CD8-positive, alpha-beta memory T cell (primary cell): ENCODE measurements around the gene PVR. TPM values are rescaled to one million over a fixed set of nuclear protein-coding genes. Genes with fewer than 3 reads are reported as not detected.
"Not testable (repeated sequence)": the region's sequence is repeated elsewhere in the genome, so short reads cannot be mapped to it uniquely, and the experiment has no call there.

ENCODE experiments used
- CTCF ChIA-PET: fragments of 350-600 bp; sonication (Branson Sonifier 250); formaldehyde crosslinking; loops from one replicate; lab custom pipeline; 2021; ENCODE audit warnings: antibody characterized with exemption; lab: Charles Lee
- POLR2A ChIA-PET: fragments of 350-600 bp; sonication (Branson Sonifier 250); formaldehyde crosslinking; loops from one replicate; lab custom pipeline; 2021; ENCODE audit warnings: antibody characterized with exemption; lab: Charles Lee
- DNase-seq, 5 donors: peaks; one replicate each; pipeline versions ENCODE4 v3.0.0 to v3.0.0-alpha.2; 2020 to 2022; ENCODE audit warnings: mixed read lengths in 1 of 5
- H3K27ac ChIP-seq: one replicate; pipeline ENCODE4 v1.7.0; 2013; ENCODE audit warnings: low read depth, mild to moderate bottlenecking, low read length, moderate library complexity
- H3K27me3 ChIP-seq: 2 replicates; pipeline ENCODE4 v1.7.0; 2013; ENCODE audit warnings: low read length, mild to moderate bottlenecking; ENCODE audit not compliant: insufficient read depth, poor library complexity, severe bottlenecking
- H3K36me3 ChIP-seq: 2 replicates; pipeline ENCODE4 v1.7.0; 2013; ENCODE audit warnings: mild to moderate bottlenecking, low read length, moderate library complexity; ENCODE audit not compliant: insufficient read depth
- H3K4me1 ChIP-seq: 2 replicates; pipeline ENCODE4 v1.7.0; 2013; ENCODE audit warnings: mild to moderate bottlenecking, low read length, moderate library complexity; ENCODE audit not compliant: insufficient read depth
- H3K4me3 ChIP-seq: 2 replicates; pipeline ENCODE4 v1.7.0; 2013; ENCODE audit warnings: mild to moderate bottlenecking, low read length
- H3K9me3 ChIP-seq: 2 replicates; pipeline ENCODE4 v1.7.0; 2013; ENCODE audit warnings: mild to moderate bottlenecking, low read length
- H3K27ac Mint-ChIP-seq, 8 donors: one replicate each; pipeline ENCODE4 v1.8.0; 2020 to 2021; ENCODE audit warnings: mixed read lengths in 8 of 8, mild to moderate bottlenecking in 6 of 8, inconsistent platforms in 3 of 8, moderate library complexity in 3 of 8
- H3K27me3 Mint-ChIP-seq, 2 donors: one replicate each; pipeline ENCODE4 v1.8.0; 2020 to 2021; ENCODE audit warnings: mixed read lengths in 2 of 2, mild to moderate bottlenecking in 1 of 2, moderate library complexity in 1 of 2
- H3K36me3 Mint-ChIP-seq, 3 donors: one replicate each; pipeline ENCODE4 v1.8.0; 2020 to 2021; ENCODE audit warnings: mixed read lengths in 3 of 3, inconsistent platforms in 1 of 3, mild to moderate bottlenecking in 1 of 3
- H3K4me1 Mint-ChIP-seq, 3 donors: one replicate each; pipeline ENCODE4 v1.8.0; 2020 to 2021; ENCODE audit warnings: mixed read lengths in 3 of 3, inconsistent platforms in 1 of 3, mild to moderate bottlenecking in 1 of 3
- H3K4me3 Mint-ChIP-seq, 7 donors: one replicate each; pipeline ENCODE4 v1.8.0; 2020 to 2021; ENCODE audit warnings: mixed read lengths in 7 of 7, mild to moderate bottlenecking in 6 of 7, moderate library complexity in 4 of 7, inconsistent platforms in 2 of 7
- H3K9me3 Mint-ChIP-seq, 5 donors: one replicate each; pipeline ENCODE4 v1.8.0; 2020 to 2022; ENCODE audit warnings: mixed read lengths in 5 of 5, mild to moderate bottlenecking in 3 of 5, moderate library complexity in 2 of 5, inconsistent platforms in 1 of 5
- polyA plus RNA-seq: library from polyadenylated mRNA; unstranded; fragments of 300-500 nt; fragmentation: Illumina TruSeq; gene quantifications from one replicate; pipeline ENCODE4 v1.2.3, GENCODE V29; 2021
- total RNA-seq, 2 experiments: library from RNA; stranded (reverse); gene quantifications; one replicate each; pipeline ENCODE4 v1.2.3, GENCODE V29; 2021

PVR gene
- total and polyA plus RNA-seq, 3 experiments from 2014 or later: 0.56 to 5.3 (median 5.2) TPM

- ChIA-PET POLR2A (no interaction called here), CTCF (no interaction called here)
- Histone ChIP-seq H3K36me3 (no peaks in the 10 kb centered on the region), H3K27me3 (no peaks in the 10 kb centered on the region), H3K4me3 (no peak overlapping the region), H3K27ac (no peak overlapping the region), H3K9me3 (no peaks in the 10 kb centered on the region), H3K4me1 (no peaks in the 10 kb centered on the region)
- H3K4me3 Mint-ChIP-seq: no peak overlapping the region
- no peak overlapping the region for H3K27ac Mint-ChIP-seq
- no peaks in the 10 kb centered on the region for H3K36me3 Mint-ChIP-seq
- peaks cover 13 to 14% of the 10 kb centered on the region in 2 donors for H3K27me3 Mint-ChIP-seq
- peaks cover 0 to 7% (median 5%) of the 10 kb centered on the region in 5 donors for H3K9me3 Mint-ChIP-seq
- no peak for DNase-seq
- no peaks in the 10 kb centered on the region for H3K4me1 Mint-ChIP-seq
These were observed 22.3 kb upstream of the PVR start for GRCh38 chr19:44621367-44621766.

- ChIA-PET CTCF (no interaction called here), POLR2A (no interaction called here)
- Histone ChIP-seq H3K4me3 (no peak overlapping the region), H3K27me3 (no peaks in the 10 kb centered on the region), H3K4me1 (no peaks in the 10 kb centered on the region), H3K27ac (no peak overlapping the region), H3K9me3 (no peaks in the 10 kb centered on the region), H3K36me3 (no peaks in the 10 kb centered on the region)
- Mint-ChIP-seq H3K4me1 (no peaks in the 10 kb centered on the region), H3K27ac (no peak overlapping the region), H3K4me3 (no peak overlapping the region), H3K27me3 (peaks cover 13 to 21% of the 10 kb centered on the region in 2 donors), H3K9me3 (peaks cover 0 to 8% (median 5%) of the 10 kb centered on the region in 5 donors), H3K36me3 (peaks cover 0 to 2% (median 0%) of the 10 kb centered on the region in 3 donors)
- no peak for DNase-seq
These were observed 20.6 kb upstream of the PVR start for GRCh38 chr19:44623080-44623479.

- no peaks in the 10 kb centered on the region for H3K27me3 ChIP-seq
- H3K9me3 ChIP-seq: no peaks in the 10 kb centered on the region
- Mint-ChIP-seq H3K4me3 (no peak overlapping the region), H3K27ac (no peak overlapping the region), H3K9me3 (peaks cover 0 to 11% (median 5%) of the 10 kb centered on the region in 5 donors), H3K36me3 (peaks cover 0 to 2% (median 0%) of the 10 kb centered on the region in 3 donors), H3K27me3 (peaks cover 14 to 23% of the 10 kb centered on the region in 2 donors), H3K4me1 (no peaks in the 10 kb centered on the region)
- no peak overlapping the region for H3K4me3 ChIP-seq
- H3K36me3 ChIP-seq: no peaks in the 10 kb centered on the region
- no peak for DNase-seq
- ChIA-PET CTCF (no interaction called here), POLR2A (no interaction called here)
- no peak overlapping the region for H3K27ac ChIP-seq
- no peaks in the 10 kb centered on the region for H3K4me1 ChIP-seq
These were observed 20.1 kb upstream of the PVR start for GRCh38 chr19:44623626-44624025.

GRCh38 chr19:44624840-44625354, 18.8 kb upstream of the PVR start:
- Mint-ChIP-seq H3K4me1 (no peaks in the 10 kb centered on the region), H3K27me3 (peaks cover 20 to 25% of the 10 kb centered on the region in 2 donors), H3K36me3 (peaks cover 0 to 2% (median 0%) of the 10 kb centered on the region in 3 donors), H3K27ac (no peak overlapping the region), H3K9me3 (peaks cover 0 to 18% (median 5%) of the 10 kb centered on the region in 5 donors), H3K4me3 (no peak overlapping the region)
- Histone ChIP-seq H3K36me3 (no peaks in the 10 kb centered on the region), H3K4me1 (no peaks in the 10 kb centered on the region), H3K27me3 (no peaks in the 10 kb centered on the region), H3K4me3 (no peak overlapping the region), H3K9me3 (no peaks in the 10 kb centered on the region), H3K27ac (no peak overlapping the region)
- DNase-seq: no peak
- ChIA-PET CTCF (no interaction called here), POLR2A (no interaction called here)

GRCh38 chr19:44625637-44626036, 18.1 kb upstream of the PVR start:
- H3K4me3 ChIP-seq, H3K9me3 ChIP-seq, H3K4me1 Mint-ChIP-seq, H3K4me3 Mint-ChIP-seq, H3K4me1 ChIP-seq, H3K27ac ChIP-seq, CTCF ChIA-PET, H3K36me3 Mint-ChIP-seq, POLR2A ChIA-PET, H3K27ac Mint-ChIP-seq, H3K27me3 ChIP-seq, H3K36me3 ChIP-seq, DNase-seq: not testable (repeated sequence)
- Mint-ChIP-seq H3K9me3 (peaks cover 0 to 18% (median 5%) of the 10 kb centered on the region in 5 donors), H3K27me3 (peaks cover 20 to 27% of the 10 kb centered on the region in 2 donors)

GRCh38 chr19:44626048-44626624, 17.6 kb upstream of the PVR start:
- H3K27ac Mint-ChIP-seq: no peak overlapping the region
- H3K4me1 Mint-ChIP-seq: no peaks in the 10 kb centered on the region
- H3K36me3 Mint-ChIP-seq: peaks cover 0 to 2% (median 0%) of the 10 kb centered on the region in 3 donors
- H3K27me3 ChIP-seq: no peaks in the 10 kb centered on the region
- H3K4me3 Mint-ChIP-seq: no peak overlapping the region
- H3K4me1 ChIP-seq: no peaks in the 10 kb centered on the region
- no peaks in the 10 kb centered on the region for H3K36me3 ChIP-seq
- CTCF ChIA-PET: no interaction called here
- peaks cover 0 to 18% (median 5%) of the 10 kb centered on the region in 5 donors for H3K9me3 Mint-ChIP-seq
- H3K4me3 ChIP-seq: no peak overlapping the region
- H3K27ac ChIP-seq: no peak overlapping the region
- DNase-seq: no peak
- POLR2A ChIA-PET: no interaction called here
- no peaks in the 10 kb centered on the region for H3K9me3 ChIP-seq
- peaks cover 20 to 27% of the 10 kb centered on the region in 2 donors for H3K27me3 Mint-ChIP-seq

GRCh38 chr19:44627631-44628030, 16.1 kb upstream of the PVR start:
- Histone ChIP-seq H3K27me3 (no peaks in the 10 kb centered on the region), H3K4me3 (no peak overlapping the region), H3K27ac (no peak overlapping the region), H3K36me3 (no peaks in the 10 kb centered on the region), H3K4me1 (no peaks in the 10 kb centered on the region), H3K9me3 (no peaks in the 10 kb centered on the region)
- ChIA-PET POLR2A (no interaction called here), CTCF (no interaction called here)
- Mint-ChIP-seq H3K4me1 (no peaks in the 10 kb centered on the region), H3K9me3 (peaks cover 0 to 18% (median 5%) of the 10 kb centered on the region in 5 donors), H3K36me3 (peaks cover 0 to 2% (median 0%) of the 10 kb centered on the region in 3 donors), H3K4me3 (no peak overlapping the region), H3K27ac (no peak overlapping the region), H3K27me3 (peaks cover 14 to 27% of the 10 kb centered on the region in 2 donors)
- no peak for DNase-seq

- Histone ChIP-seq H3K9me3 (no peaks in the 10 kb centered on the region), H3K27me3 (no peaks in the 10 kb centered on the region), H3K4me3 (no peak overlapping the region), H3K36me3 (no peaks in the 10 kb centered on the region), H3K4me1 (no peaks in the 10 kb centered on the region), H3K27ac (no peak overlapping the region)
- ChIA-PET CTCF (no interaction called here), POLR2A (no interaction called here)
- no peak for DNase-seq
- peaks cover 0 to 18% (median 5%) of the 10 kb centered on the region in 5 donors for H3K9me3 Mint-ChIP-seq
- H3K4me1 Mint-ChIP-seq: no peaks in the 10 kb centered on the region
- H3K27me3 Mint-ChIP-seq: peaks cover 12 to 21% of the 10 kb centered on the region in 2 donors
- H3K36me3 Mint-ChIP-seq: peaks cover 0 to 2% (median 0%) of the 10 kb centered on the region in 3 donors
- no peak overlapping the region for H3K27ac Mint-ChIP-seq
- H3K4me3 Mint-ChIP-seq: no peak overlapping the region
These were observed 14.9 kb upstream of the PVR start for GRCh38 chr19:44628793-44629192.
